ENCODE measurements around the gene NIPSNAP3A. TPM values are rescaled to one million over a fixed set of nuclear protein-coding genes. Genes with fewer than 3 reads are reported as not detected.
"Not testable (repeated sequence)": the region's sequence is repeated elsewhere in the genome, so short reads cannot be mapped to it uniquely, and the experiment has no call there.

The NIPSNAP3A gene
- total RNA-seq: 26.0 TPM
- long read RNA-seq, transcript NIPSNAP3A-201 (6 exons, 1,633 nt): major isoform, 41 of 47 reads
- long read RNA-seq, partial matches to known transcripts: 6 of 47 reads
- long read RNA-seq, other reads (novel, unspliced or antisense): 0 of 47 reads

- peak; percentile 97 for ATAC-seq
- intact Hi-C loops (cut with DNase I): no loop called here
- peak; percentile 94 for DNase-seq
- Histone ChIP-seq H3K27me3 (no peaks in the 10 kb centered on the region), H3K4me3 (peak within 1 kb of the TSS; percentile 74), H3K36me3 (peaks cover 19% of the 10 kb centered on the region), H3K4me1 (peaks cover 6% of the 10 kb centered on the region), H3K9me3 (no peaks in the 10 kb centered on the region), H3K27ac (peak within 1 kb of the TSS; percentile 92)
- no peak for TF ChIP-seq CTCF (IDR thresholded peaks at IDR 0.05)
These were observed at the start of gene NIPSNAP3A for GRCh38 chr9:104747565-104748358. Gene NIPSNAP3A, plus strand, starts transcription at chr9:104747683. Its CDS starts 110 bp downstream, at chr9:104747793.

GRCh38 chr9:104700306-104700705 lies 47.2 kb upstream of the NIPSNAP3A start:
- no peak overlapping the region for H3K27ac ChIP-seq
- no peaks in the 10 kb centered on the region for H3K27me3 ChIP-seq
- intact Hi-C loops (cut with DNase I): no loop called here
- H3K4me1 ChIP-seq: no peaks in the 10 kb centered on the region
- H3K4me3 ChIP-seq: no peak overlapping the region
- no peak for TF ChIP-seq CTCF (IDR thresholded peaks at IDR 0.05)
- ATAC-seq: no peak
- no peaks in the 10 kb centered on the region for H3K9me3 ChIP-seq
- no peaks in the 10 kb centered on the region for H3K36me3 ChIP-seq
- no peak for DNase-seq

GRCh38 chr9:104708737-104709136 lies 38.7 kb upstream of the NIPSNAP3A start:
- DNase-seq; H3K4me3 ChIP-seq; intact Hi-C loops (cut with DNase I); H3K36me3 ChIP-seq; H3K9me3 ChIP-seq; H3K27me3 ChIP-seq; ATAC-seq; H3K4me1 ChIP-seq; H3K27ac ChIP-seq: not testable (repeated sequence)

- DNase-seq: no peak
- no peak overlapping the region for H3K4me3 ChIP-seq
- ATAC-seq: no peak
- no peaks in the 10 kb centered on the region for H3K9me3 ChIP-seq
- no peaks in the 10 kb centered on the region for H3K36me3 ChIP-seq
- no peak overlapping the region for H3K27ac ChIP-seq
- H3K4me1 ChIP-seq: no peaks in the 10 kb centered on the region
- no peaks in the 10 kb centered on the region for H3K27me3 ChIP-seq
- intact Hi-C loops (cut with DNase I): no loop called here
- TF ChIP-seq CTCF (IDR thresholded peaks at IDR 0.05): no peak
These were observed 35.9 kb upstream of the NIPSNAP3A start for GRCh38 chr9:104711604-104712003.

- Histone ChIP-seq H3K9me3 (no peaks in the 10 kb centered on the region), H3K36me3 (no peaks in the 10 kb centered on the region), H3K27ac (no peak overlapping the region), H3K27me3 (no peaks in the 10 kb centered on the region), H3K4me3 (no peak overlapping the region), H3K4me1 (no peaks in the 10 kb centered on the region)
- DNase-seq (no peak), ATAC-seq (no peak)
- intact Hi-C loops (cut with DNase I): no loop called here
- no peak for TF ChIP-seq CTCF (IDR thresholded peaks at IDR 0.05)
These were observed 22.5 kb upstream of the NIPSNAP3A start for GRCh38 chr9:104725014-104725413.

- no peak overlapping the region for H3K27ac ChIP-seq
- intact Hi-C loops (cut with DNase I): no loop called here
- no peak for ATAC-seq
- no peak for TF ChIP-seq CTCF (IDR thresholded peaks at IDR 0.05)
- no peaks in the 10 kb centered on the region for H3K36me3 ChIP-seq
- H3K27me3 ChIP-seq: no peaks in the 10 kb centered on the region
- no peaks in the 10 kb centered on the region for H3K9me3 ChIP-seq
- no peak overlapping the region for H3K4me3 ChIP-seq
- H3K4me1 ChIP-seq: no peaks in the 10 kb centered on the region
- DNase-seq: no peak
These were observed 9.0 kb upstream of the NIPSNAP3A start for GRCh38 chr9:104738452-104738851.
